Breast epithelium (tissue), 3 donors: ENCODE results near the gene MYH10.

ENCODE experiments used
- CTCF ChIP-seq, 3 donors: fragments of 450-650 bp; IDR thresholded peaks; one replicate each; pipeline ENCODE4 v1.5.1; 2016 to 2017; ENCODE audit warnings: antibody characterized with exemption in 3 of 3, mild to moderate bottlenecking in 3 of 3, moderate library complexity in 3 of 3
- POLR2A ChIP-seq: fragments of 450-650 bp; IDR thresholded peaks from one replicate; pipeline ENCODE4 v1.6.1; 2016; ENCODE audit warnings: antibody characterized with exemption, mild to moderate bottlenecking, moderate library complexity
- POLR2AphosphoS5 ChIP-seq, 3 donors: sonication (generic); formaldehyde crosslinking; IDR thresholded peaks; one replicate each; pipeline ENCODE4 v1.6.1; 2017; ENCODE audit warnings: antibody characterized with exemption in 3 of 3

- TF ChIP-seq CTCF (IDR thresholded peaks at IDR 0.05) (no peak), POLR2A (no peak), POLR2AphosphoS5 (IDR thresholded peaks at IDR 0.05) (no peak)
Observed at GRCh38 chr17:8444494-8444893, 186.0 kb downstream of the MYH10 start.
